Daoy (cell line): Measurements from ENCODE around the gene NDRG2. TPM values are rescaled to one million over a fixed set of nuclear protein-coding genes. Genes with fewer than 3 reads are reported as not detected.
A peak's percentile ranks its signal among the peaks of the same experiment; 100 is the strongest.

ENCODE experiments used
- DNase-seq: peaks from one replicate; pipeline ENCODE4 v3.0.0-alpha.2; 2015; ENCODE audit warnings: low read depth
- total RNA-seq: library from RNA; depleted of rRNA; stranded (reverse); fragments of >200 nt; shearing (Covaris generic); gene quantifications from 2 replicates; pipeline ENCODE4 v1.2.3, GENCODE V29; 2014

The NDRG2 gene
- total RNA-seq, 1 experiment from 2014 or later: 6.3 TPM

DNA sequence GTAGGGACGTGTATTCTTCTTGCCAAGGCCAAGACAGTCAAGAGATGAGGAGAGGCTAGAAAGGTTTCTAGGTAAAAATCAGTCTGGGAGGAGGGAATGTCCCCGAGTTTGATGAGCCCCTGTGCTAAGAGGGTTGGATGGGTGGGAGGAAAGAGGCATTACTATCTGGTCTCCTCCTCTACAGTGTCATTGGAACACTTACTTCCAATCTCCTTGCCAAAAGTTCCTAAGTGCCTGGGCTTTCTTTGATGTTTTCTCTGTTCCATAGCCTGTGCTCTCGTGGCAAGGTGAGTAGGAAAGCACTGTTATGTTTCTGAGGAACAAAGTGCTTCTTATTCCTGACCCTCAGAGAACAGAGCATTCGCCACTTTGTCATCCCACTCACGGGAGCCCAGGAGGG lies 9.8 kb upstream of the NDRG2 start, which contains the start of gene RNASE13:
Gene RNASE13 (minus strand): TSS at position 101 of the 400 bp plus-strand sequence. CDS start 519 bp downstream, outside the sequence.
- no peak for DNase-seq

DNA sequence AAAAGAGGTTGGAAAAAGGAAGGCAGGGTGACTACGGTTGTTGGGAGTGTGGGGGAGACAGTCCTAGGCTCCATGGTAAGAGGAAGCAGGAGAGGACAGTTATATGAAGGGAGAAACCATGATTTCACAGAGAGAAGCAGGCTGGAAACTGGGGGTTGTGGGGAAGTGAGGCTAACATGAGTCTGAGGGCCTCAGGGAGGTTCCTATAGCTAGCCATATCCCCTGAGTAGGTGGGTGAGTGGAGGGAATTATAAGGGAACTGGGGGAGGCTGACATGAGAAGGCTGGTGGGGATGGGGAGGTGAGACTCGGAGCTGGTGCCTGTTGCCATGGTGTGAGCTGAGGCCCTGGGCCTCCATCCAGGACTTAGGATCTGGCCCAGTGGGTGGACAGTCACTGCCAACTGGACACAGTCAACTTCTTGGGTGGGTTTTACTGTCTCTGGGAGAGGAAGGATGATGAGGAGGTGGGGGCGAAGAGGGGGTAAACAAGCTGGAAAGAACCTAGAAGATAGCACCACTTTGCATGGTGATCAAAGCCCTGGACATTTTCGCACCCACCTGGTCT lies 8.4 kb upstream of the NDRG2 start:
- DNase-seq: no peak

DNA sequence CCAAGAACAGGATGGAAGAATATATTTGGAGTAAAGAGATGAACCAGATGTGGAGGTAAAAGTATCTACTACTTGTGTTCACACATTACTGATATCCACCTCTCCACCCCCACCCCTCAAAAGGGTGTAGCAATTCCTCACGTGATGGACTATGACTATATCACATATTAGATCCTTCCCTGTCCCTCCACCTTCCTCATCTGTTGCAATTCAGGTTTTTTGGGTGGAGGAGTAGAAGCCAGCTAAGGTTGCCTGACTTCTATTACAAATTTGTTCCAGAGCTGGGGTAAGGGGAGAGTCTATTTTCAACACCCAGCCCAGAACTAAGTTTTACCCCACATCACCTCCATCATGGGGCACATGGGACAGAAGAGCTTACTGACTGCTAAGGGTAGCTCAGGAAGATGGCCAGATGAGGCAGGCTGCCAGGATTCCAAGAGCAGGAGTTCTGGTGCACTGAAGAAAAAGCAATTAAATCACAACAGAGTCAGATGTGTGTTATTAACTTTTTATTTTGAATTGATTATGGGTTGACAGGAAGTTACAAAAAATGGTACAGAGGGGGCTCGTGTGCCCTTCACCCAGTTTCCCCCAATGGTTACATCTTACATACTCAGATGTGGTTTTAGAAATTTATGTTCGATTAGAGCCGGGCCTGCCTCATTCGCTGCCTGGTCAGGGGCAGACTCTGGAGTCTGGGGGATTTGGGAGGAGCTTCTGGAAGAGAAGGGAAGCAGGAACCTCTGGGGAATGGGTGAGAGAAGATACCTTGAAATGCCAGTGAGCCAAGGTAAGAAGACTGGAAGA lies 7.7 kb upstream of the NDRG2 start:
- no peak for DNase-seq

DNA sequence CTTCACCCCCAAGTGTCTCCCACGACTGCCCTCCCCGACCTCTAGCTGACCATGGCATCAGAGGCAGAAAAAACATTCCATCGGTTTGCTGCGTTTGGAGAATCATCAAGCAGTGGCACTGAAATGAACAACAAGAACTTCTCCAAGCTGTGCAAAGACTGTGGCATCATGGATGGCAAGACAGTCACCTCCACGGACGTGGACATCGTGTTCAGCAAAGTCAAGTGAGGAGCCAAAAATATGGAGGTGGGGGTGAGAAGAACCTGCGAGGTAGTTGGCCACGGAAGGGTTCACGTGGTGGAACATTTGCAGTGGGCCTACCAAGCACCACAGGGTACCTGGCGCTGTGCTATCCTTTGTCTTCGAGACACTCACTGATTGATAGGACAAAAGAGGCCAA lies 5.7 kb upstream of the NDRG2 start:
- no peak for DNase-seq

DNA sequence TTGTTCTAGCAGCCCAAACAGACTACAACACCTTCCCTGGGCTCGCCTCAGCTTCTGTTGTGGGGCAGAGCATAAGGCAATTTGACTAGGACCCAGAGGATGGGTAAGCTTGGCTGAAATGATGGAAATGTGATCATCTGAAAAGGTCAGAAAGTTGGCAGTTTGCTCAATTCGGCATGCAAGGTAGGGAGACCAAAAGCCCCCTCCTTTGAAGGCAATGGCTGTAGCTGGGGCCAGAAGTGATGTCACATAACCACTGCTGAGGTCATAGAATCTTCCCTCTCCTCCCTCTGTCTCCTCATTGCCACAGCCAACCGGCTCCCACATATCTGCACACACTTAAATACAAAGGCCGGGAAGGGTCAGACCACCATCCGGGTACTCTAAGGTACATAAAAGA lies 5.1 kb upstream of the NDRG2 start, which contains the start of gene TPPP2:
Gene TPPP2 (plus strand): TSS at position 301 of the 400 bp plus-strand sequence. CDS start 365 bp downstream, outside the sequence.
- DNase-seq: no peak

DNA sequence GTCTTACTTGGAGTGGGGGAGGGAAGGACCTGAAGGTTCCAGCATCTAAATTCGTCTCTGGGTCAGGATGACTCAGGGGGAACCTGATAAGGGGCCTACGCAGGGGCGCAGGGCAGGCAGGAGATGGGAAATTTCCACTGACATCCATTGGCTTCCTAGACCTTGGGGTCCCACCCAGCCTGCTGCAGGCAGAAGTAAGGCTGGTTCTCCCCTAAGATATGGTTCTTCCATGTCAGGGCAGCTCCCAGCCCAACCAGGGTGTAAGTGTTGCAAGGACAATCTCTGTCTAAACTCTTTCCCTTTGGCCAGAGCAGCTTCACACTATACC lies 2.1 kb upstream of the NDRG2 start:
- peak; percentile 27 for DNase-seq

DNA sequence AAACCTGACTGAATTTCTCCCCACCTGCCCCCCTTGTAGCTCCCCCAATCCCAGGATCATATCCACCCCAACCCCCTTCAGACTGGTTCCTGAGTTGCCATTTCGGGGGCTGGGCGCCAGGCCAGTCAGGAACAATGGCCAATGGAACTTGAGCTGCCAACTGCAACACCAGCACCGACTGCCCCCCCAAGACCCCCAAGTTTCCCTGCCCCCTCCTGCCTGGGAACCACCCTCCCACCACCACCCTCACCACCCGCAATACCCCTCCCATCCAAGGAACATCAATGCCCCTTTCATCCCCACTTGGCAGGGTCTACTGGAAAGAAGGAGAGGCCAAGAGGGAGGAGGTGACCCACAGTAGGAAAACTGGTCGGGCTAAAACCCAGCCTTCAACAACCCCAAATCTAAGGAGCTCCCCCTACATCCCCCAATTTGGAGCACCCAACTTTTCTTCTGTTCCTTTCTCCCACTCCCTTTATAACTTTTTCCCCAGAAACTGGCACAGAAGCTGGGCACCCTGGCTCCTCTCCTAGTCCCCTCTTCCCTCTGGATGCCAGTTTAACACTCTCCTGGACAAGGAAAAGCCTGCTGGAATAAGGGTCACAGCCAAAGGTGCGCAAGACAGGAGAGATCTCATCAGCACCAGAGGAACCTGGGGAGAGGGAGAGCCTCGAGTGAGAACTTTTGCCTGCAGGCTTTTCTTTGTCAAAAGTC lies 1.6 kb upstream of the NDRG2 start:
- no peak for DNase-seq

DNA sequence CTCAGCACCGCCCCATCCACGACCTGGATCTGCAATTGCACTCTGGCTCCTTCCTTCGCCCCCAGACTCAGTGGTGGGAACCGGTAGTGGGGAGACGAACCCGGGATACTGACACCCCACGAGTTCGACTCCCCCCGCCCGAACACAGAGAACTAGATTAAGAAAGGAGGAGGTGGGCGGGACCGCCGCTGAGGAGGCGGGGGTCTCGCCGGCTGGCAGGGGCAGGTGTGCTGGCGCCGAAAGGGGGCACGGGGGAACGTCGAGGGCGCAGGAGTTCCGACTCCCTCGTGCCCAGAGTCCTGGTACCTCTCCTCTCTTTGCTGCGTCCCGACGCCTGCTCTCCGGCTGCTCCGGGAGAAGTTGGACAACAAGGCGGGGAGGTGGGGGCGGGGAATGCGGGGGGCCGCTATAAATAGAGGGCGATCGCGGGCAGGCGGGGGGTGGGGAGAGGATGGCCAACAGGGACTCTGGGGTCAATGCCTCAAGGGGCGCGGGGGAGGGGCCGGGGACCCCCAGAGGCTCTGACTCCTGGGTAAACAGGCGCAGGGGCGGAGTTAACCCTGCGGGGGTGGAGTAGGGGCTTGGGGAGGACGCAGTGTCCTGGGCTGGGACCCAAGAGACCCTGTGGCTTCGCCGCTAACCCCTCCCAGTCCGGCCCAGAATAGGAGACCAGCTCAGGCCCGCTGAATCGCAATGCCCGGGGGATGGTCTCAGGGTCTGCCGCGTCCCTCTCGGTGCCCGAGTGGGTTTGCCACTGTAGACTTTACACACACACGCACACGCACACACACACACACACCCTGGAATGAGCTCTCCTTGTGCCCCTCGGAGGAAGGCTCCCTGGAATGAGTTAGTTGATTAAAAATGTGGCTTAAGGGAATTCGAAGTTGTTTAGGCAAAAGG lies 761 bp upstream of the NDRG2 start:
- DNase-seq: peak; percentile 16

DNA sequence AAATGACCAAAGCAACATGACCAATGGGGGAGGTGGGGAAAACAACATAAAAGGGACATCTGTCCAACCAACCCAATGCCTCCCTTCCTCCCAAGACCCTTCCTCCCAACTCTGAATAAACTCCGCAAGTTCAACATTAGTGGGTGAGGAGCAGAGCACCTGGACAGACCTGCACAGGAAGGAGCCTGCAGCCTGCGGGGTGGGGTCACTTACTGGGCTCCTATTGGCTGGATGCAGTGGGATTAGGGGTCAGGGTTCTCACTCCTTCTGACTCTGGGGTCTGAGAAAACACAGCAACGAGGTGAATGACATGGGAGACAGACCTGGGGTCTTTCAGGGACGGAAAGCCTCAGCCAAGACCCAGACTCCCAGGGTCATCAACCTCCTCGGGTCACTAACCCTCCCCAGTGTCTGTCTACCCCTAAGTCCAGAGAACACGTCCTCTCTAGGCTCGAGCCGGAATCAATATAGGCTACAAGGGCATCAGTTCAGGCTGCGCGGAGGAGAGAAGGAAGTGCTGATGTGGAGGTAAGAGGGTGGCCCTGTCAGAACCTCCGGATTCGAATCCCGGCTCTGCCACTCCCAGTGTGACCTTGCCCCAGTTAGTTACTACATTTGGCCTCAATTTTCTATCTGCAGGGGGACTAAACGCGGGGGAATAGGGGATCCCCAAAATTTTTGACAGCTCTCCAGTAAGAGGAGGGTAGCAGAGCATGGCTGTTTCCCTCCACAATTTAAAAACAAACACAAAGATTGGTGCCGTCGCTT lies 860 bp downstream of the NDRG2 start:
- DNase-seq: no peak

DNA sequence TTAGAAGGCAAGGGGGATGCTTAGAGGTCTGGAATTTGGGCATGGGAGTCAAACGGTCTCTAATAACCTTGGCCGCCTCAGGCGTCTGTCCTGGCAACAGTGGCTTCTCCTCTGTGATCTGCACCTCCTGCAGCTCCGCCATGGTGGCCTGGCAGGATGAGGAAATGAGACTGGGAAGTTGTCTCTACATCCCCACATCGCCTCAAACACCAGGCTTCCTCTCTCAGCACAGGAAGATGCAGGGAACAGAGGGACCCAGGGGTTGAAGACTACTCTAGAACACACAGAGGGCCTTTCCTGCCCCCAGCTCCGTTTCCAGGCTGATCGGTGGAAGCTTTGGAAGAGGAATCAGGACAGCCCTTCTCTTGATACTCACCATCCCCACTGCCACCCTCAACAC lies 1.7 kb downstream of the NDRG2 start:
- DNase-seq: no peak

DNA sequence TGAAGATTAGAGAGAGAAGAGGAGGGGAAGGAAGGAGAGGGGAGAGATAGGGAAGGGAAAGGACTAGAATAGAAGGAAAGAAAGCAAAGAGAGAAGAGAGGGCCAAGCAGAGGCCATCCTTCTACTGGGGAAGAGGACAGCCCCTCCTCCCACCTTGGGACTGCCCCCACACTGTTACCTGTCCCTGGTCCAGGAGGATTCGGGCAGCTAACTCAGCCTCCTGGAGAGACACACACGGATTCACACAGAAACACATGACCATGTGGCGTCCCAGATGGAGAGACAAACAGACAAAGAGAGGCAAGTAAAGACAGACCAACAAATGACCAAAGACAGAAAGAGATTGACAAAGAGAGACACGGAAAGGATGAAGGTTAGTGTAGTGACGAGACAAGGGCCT lies 2.2 kb downstream of the NDRG2 start:
- DNase-seq: no peak

DNA sequence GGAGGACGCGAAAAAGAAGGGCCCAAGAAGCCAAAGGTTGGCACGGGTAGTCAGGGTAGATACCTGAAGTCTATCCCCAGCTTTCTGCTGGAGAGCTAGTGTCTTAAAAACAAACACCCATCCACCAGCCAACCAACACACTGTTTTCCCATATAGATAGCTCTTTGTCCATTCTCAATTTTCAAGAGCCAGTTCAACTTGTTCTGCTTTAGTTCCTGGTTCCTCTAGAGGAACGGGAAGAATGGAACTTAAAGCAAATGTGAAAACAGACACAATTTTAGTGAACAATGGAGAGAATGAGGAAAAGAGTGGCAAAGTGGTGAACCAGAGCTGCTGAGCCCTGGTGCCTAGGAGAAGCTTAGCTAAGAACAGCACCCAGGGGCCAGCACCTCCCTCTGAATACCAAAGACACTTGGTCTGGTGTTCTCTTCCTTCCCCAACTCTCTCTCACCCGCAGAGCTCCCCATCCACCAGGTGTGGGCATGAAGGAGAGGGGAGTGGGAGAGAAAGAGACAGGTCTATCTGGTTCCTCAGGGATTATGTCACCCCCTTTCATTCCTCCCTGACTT lies 3.8 kb downstream of the NDRG2 start:
- DNase-seq: no peak

DNA sequence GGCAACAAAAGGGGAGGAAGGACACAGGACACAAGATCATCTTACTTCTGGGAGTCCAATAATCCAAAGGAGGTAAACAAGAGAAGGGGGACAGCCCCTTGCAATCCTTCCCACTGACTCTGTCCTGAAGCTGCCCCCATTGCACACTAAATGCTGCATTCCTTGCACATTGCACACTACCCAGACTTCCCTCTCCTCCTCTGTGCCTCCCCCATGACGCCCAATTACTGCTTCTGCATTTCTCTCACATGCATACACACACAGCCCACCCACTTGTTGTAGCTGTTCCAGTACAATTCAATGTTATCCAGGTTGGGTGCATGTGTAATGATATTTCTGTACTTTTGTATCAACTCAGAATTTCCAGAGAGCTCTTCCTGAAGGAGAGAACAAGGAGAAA lies 5.5 kb downstream of the NDRG2 start:
- DNase-seq: no peak

DNA sequence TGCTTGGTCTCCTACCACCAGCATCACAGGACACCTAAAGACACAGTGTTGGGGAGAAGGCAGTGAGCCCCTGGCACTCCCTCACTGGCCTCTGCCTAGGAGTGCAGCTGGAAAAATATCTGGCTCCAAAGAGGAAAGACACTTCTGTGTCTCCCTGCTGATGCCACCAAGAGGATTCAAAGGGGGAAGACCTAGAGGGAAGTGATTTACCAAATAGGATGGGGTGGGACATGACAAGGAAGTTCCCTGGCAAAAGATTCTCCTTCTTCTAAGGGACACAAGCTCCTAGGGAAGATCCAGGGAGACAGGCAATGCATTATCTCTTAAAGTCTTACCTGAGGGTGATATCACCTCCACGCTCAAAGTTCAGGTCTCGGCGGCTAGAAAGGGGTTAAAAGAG lies 6.1 kb downstream of the NDRG2 start:
- DNase-seq: no peak

DNA sequence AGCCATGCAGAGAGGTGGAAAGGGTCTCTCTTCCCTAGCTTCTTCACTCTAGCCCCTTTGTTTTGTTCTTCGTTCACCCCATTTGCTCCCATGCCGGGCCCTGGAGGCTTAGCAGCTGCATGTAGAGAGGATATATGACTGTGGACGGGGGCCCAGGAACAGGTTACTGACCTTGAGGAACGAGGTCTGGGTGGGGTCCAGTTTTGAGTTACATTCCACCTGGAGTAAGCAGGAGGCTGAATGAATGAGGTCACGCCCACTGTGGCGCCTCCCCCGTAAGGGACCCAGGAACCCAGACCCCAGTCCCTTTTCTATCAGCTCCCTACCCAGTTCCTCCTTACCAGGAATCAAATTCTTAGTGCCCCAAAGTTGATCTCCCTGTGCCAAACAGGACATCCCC lies 6.6 kb downstream of the NDRG2 start:
- DNase-seq: no peak

DNA sequence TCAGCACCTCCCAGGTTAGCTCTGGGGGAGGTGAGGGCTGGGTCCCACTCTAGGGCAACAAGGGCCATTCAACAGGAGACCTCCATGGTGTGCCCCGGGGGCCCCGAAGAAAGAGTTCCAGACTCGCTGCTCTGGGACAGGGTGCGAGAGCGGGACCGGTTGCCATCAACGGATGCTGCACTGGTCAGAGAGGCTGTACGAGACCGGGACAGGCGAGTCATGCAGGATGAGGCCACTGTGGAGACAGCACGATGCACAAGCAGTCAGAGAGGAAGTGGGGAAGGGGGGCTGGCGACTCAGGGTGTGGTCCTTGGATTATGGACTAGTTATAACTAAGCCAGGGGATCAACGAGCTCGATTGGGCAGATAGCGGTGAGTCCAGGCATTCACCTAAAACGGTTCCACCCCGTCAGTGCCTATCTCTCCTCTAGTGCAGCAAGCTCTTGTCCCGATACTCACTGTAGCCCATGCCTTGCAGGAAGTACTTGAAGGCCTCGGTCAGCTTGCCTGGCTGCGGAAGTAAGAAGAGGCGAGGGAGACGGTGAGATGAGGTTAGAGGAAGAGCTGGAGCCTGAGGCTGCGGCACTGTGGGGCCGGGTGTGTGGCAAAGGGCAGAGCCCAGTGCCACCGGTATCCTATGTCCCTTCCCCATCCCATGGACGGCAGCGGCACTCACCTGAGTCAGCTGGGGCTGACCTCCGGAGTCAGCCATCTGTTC lies 7.2 kb downstream of the NDRG2 start:
- DNase-seq: no peak

DNA sequence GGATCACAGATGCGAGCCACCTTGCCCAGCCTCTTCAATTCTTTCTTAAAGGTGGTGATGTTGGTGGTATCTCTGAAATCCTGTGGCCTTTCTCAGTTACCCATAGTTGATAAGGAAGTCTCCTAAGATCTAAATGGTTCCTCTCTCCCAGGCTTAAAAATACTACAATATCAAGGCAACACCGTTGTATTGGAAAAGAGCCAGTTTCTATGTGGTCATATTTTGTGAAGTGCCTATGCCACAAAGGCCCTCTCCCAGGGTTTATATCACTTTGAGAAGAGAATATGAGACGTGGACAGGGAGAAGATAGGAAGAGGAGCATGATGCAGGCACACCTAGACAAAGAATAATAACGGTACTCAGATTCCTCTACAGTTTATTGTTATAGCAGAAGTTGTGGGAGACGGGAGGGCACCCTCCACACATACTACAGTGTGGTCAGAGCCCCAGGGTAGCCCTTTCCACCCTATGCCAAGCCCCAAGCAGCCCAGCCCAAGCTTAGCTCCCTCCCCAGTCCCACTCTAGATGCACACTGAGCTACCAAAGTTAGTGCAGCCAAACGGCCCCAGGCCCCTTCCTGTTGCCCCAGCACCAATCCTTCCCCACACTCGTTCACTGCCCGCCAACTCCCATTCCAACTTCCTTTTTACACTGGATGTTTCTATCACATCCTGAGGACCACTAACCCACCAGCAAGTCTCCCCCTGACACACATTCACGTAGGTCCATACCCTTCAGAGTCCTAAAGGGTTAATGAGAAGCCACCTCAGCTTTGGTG lies 8.3 kb downstream of the NDRG2 start:
- DNase-seq: no peak

DNA sequence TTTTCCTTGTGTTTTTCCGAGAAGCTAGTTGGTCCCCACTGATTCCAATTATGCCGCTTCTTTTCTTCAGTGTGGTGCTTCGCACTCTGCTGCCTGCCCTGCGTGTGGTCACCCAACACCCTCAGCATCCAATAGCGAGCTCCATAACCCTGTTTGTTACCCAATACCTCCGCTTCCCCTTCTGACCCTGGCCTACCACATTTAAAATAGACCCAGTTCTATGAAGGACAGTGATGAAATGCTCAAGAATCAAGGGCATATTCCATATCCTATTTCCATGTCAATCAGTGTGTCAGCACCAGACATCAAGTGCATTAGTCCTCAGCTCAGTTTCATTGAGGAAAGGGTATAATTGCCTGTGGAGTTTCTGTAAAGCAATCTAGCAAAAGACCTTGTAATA lies 9.5 kb downstream of the NDRG2 start:
- DNase-seq: no peak

DNA sequence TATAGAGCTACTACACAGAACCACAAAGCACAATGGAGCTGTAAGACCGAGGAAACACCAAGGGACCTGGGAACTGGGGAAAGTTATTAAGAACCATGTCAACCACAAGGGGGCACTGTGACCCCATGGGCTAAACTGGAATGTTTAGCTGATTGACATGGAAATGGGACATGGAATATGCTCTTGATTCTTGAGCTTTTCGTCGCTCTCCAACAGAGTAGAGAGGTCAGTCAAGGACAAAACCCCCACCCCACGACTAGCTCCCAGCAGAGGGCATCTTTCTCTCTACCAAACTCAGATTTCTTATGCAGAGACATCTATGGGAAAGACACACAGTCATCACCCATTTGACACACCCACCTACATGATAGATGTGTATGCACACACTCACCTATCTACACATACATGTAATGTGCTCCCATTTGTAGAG lies 10.1 kb downstream of the NDRG2 start:
- DNase-seq: peak; percentile 86
